Prostate gland (tissue), 2 donors: ENCODE results near the gene MARK3. TPM values are rescaled to one million over a fixed set of nuclear protein-coding genes. Genes with fewer than 3 reads are reported as not detected.
A peak's percentile ranks its signal among the peaks of the same experiment; 100 is the strongest.

ENCODE experiments used
- DNase-seq: peaks from one replicate; pipeline ENCODE4 v3.0.0-alpha.2; 2019; ENCODE audit warnings: low spot score
- H3K27ac ChIP-seq, 2 donors: fragments of 200-600 bp; sonication (generic); 2 replicates each; pipeline ENCODE4 v1.5.1; 2017 to 2019
- H3K27me3 ChIP-seq: fragments of 200-600 bp; sonication (generic); replicated peaks from 2 replicates; pipeline ENCODE4 v1.5.1; 2019; ENCODE audit not compliant: insufficient read depth
- H3K36me3 ChIP-seq, 2 donors: fragments of 200-600 bp; sonication (generic); 1 replicate in 1 of 2; 2 replicates in 1 of 2; pipeline versions ENCODE4 v1.5.1 to v1.8.1; 2017 to 2019
- H3K4me1 ChIP-seq: fragments of 200-600 bp; sonication (generic); replicated peaks from 2 replicates; pipeline ENCODE4 v1.5.1; 2019
- H3K4me3 ChIP-seq, 2 donors: fragments of 200-600 bp; sonication (generic); 2 replicates each; pipeline ENCODE4 v1.5.1; 2017 to 2019
- H3K9me3 ChIP-seq: fragments of 200-600 bp; sonication (generic); 2 replicates; pipeline ENCODE4 v1.5.1; 2017
- POLR2A ChIP-seq: fragments of 450-650 bp; IDR thresholded peaks from one replicate; pipeline ENCODE4 v1.6.1; 2016; ENCODE audit warnings: antibody characterized with exemption, mild to moderate bottlenecking
- POLR2AphosphoS5 ChIP-seq: sonication (generic); formaldehyde crosslinking; IDR thresholded peaks from one replicate; pipeline ENCODE4 v1.6.1; 2017; ENCODE audit warnings: antibody characterized with exemption
- WGBS: methylation state at CpG from one replicate; pipeline ENCODE4 v1.1.5; 2018; 5-methylcytosine and 5-hydroxymethylcytosine counted together
- intact Hi-C: fragments of 100-400 bp; cut with DNase I; formaldehyde crosslinking; loops from one replicate; pipeline ENCODE4 v1.14.2; 2022
- total RNA-seq, 2 donors: library from RNA; depleted of rRNA; stranded (reverse); fragments of >200 nt; gene quantifications; one replicate each; pipeline ENCODE4 v1.1.0, GENCODE V29; 2016
- TF ChIP-seq, protein P1 (sequence below), 4 experiments: fragments of 200-600 bp in 2 of 4; fragments of 450-650 bp in 2 of 4; sonication (generic) in 2 of 4; IDR thresholded peaks; 1 replicate in 3 of 4; 2 replicates in 1 of 4; pipeline ENCODE4 v1.5.1; 2016 to 2019; ENCODE audit warnings: antibody characterized with exemption in 4 of 4, mild to moderate bottlenecking in 2 of 4, moderate library complexity in 2 of 4

MARK3 gene
- total RNA-seq, 2 donors from 2014 or later = 51.5 to 115 TPM

GRCh38 chr14:103501041-103501870 lies 116.0 kb downstream of the MARK3 start:
- Histone ChIP-seq H3K4me3 (no peak overlapping the region), H3K36me3 (peaks cover 8 to 13% of the 10 kb centered on the region in 2 donors), H3K27ac (peak overlapping the region; percentile 11 to 61), H3K9me3 (no peaks in the 10 kb centered on the region), H3K27me3 (no peaks in the 10 kb centered on the region), H3K4me1 (no peaks in the 10 kb centered on the region)
- intact Hi-C loops = loop anchor here (5.0 kb wide), 1 partner anchor 114 kb away; the partner anchor contains the start of gene MARK3
- TF ChIP-seq, protein P1, sequence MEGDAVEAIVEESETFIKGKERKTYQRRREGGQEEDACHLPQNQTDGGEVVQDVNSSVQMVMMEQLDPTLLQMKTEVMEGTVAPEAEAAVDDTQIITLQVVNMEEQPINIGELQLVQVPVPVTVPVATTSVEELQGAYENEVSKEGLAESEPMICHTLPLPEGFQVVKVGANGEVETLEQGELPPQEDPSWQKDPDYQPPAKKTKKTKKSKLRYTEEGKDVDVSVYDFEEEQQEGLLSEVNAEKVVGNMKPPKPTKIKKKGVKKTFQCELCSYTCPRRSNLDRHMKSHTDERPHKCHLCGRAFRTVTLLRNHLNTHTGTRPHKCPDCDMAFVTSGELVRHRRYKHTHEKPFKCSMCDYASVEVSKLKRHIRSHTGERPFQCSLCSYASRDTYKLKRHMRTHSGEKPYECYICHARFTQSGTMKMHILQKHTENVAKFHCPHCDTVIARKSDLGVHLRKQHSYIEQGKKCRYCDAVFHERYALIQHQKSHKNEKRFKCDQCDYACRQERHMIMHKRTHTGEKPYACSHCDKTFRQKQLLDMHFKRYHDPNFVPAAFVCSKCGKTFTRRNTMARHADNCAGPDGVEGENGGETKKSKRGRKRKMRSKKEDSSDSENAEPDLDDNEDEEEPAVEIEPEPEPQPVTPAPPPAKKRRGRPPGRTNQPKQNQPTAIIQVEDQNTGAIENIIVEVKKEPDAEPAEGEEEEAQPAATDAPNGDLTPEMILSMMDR (IDR thresholded peaks at IDR 0.05) = no peak
- no peak for TF ChIP-seq POLR2A
- TF ChIP-seq POLR2AphosphoS5 = no peak
- no peak for DNase-seq
- WGBS = 57% methylated on average over 11 of the region's 11 CpGs

DNA sequence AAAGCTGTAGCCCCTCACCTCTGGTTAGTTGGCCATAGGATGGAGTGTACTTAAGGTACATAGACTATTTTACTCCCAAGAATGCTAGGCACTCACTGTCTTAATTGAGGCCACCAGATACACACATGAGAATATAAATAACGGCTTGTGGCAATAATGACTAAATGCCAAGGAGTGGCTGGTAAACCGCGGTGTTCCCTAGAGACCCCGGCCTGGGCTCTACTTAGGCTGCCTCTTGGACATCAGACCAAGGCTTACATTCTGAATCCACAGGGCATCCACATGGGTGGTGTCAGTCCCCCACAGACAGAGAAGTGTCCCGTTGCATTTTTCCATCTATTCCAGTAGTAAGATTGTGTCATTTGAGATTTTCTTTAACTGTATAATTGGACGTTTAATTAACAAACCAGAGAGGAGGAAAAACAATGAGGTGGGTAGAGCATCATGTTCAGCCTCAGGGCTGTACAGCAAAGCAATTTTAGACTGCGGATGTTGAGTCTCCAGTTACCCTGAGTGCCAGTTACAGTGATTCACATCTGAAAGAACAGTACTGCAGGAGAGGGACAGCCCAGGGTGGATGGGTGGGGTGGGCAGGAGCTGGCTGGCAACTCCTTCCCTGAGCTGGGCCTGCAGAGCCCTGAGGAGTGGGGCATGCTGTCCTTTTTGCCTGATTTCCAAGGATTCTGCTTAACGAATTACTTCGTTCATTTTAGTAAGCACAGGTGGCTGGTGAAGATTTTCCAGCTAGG lies 116.9 kb downstream of the MARK3 start:
- H3K27ac ChIP-seq = no peak overlapping the region
- 81% methylated on average over 9 of the region's 9 CpGs for WGBS
- H3K36me3 ChIP-seq = peaks cover 8 to 13% of the 10 kb centered on the region in 2 donors
- no peak overlapping the region for H3K4me3 ChIP-seq
- intact Hi-C loops = loop anchor here (5.0 kb wide), 1 partner anchor 115 kb away; the partner anchor contains the start of gene MARK3
- no peaks in the 10 kb centered on the region for H3K9me3 ChIP-seq
- no peaks in the 10 kb centered on the region for H3K4me1 ChIP-seq
- TF ChIP-seq POLR2A = no peak
- H3K27me3 ChIP-seq = no peaks in the 10 kb centered on the region
- DNase-seq = no peak

- Histone ChIP-seq H3K27me3 (no peaks in the 10 kb centered on the region), H3K9me3 (no peaks in the 10 kb centered on the region), H3K4me3 (no peak overlapping the region), H3K27ac (no peak overlapping the region), H3K4me1 (no peaks in the 10 kb centered on the region), H3K36me3 (peaks cover 8 to 13% of the 10 kb centered on the region in 2 donors)
- no peak for DNase-seq
- TF ChIP-seq POLR2AphosphoS5 (no peak), POLR2A (no peak)
- TF ChIP-seq, protein P1 (IDR thresholded peaks at IDR 0.05) = no peak
- 95% methylated on average over 18 of the region's 18 CpGs for WGBS
- intact Hi-C loops = loop anchor here (5.0 kb wide), 1 partner anchor 116 kb away; the partner anchor contains the start of gene MARK3
These were observed 117.7 kb downstream of the MARK3 start for GRCh38 chr14:103502877-103503276.

DNA sequence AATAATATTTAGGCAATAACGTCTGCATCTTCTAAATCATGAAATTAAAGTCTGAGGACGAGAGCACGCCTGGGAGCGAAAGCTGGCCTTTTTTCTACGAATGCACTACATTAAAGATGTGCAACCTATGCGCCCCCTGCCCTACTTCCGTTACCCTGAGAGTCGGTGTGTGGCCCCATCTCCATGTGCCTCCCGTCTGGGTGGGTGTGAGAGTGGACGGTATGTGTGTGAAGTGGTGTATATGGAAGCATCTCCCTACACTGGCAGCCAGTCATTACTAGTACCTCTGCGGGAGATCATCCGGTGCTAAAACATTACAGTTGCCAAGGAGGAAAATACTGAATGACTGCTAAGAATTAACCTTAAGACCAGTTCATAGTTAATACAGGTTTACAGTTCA lies 118.1 kb downstream of the MARK3 start:
- Histone ChIP-seq H3K4me3 (no peak overlapping the region), H3K4me1 (no peaks in the 10 kb centered on the region), H3K27me3 (no peaks in the 10 kb centered on the region), H3K27ac (no peak overlapping the region), H3K36me3 (peaks cover 8 to 13% of the 10 kb centered on the region in 2 donors), H3K9me3 (no peaks in the 10 kb centered on the region)
- TF ChIP-seq, protein P1 (IDR thresholded peaks at IDR 0.05) = no peak
- TF ChIP-seq POLR2AphosphoS5 = no peak
- TF ChIP-seq POLR2A = no peak
- DNase-seq = no peak
- 91% methylated on average over 12 of the region's 12 CpGs for WGBS
- intact Hi-C loops = loop anchor here (5.0 kb wide), 1 partner anchor 116 kb away; the partner anchor contains the start of gene MARK3

DNA sequence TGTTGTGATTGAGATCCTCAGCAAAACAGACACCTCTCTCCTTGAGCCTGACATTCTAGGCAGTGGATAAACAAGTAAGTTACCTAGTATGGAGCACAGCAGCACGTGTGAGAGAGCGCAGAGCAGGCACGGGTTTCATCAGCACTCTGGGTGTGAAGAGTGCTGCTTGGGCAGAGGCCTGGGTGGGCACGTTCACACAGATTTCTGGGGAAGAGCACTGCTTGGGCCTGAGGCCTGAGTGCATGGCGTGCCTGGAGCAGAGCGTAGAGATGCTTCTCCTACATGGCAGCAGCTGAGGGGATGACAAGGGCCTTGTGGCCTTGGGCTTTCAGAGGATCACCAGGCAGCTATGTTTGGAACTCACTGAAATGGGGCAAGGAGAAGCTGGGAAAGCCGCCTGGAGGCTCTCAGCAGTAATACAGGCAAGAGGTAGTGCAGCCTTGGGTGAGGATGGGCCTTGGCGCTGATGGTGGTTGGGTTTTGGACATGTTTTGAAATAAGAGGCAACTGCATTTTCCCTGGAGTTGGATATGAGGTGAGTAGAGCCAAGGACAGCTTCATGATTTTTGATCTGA lies 119.9 kb downstream of the MARK3 start:
- Histone ChIP-seq H3K4me3 (no peak overlapping the region), H3K27me3 (no peaks in the 10 kb centered on the region), H3K36me3 (peaks cover 8 to 13% of the 10 kb centered on the region in 2 donors), H3K9me3 (no peaks in the 10 kb centered on the region), H3K4me1 (no peaks in the 10 kb centered on the region), H3K27ac (no peak overlapping the region)
- 78% methylated on average over 8 of the region's 8 CpGs for WGBS
- no peak for DNase-seq
- TF ChIP-seq, protein P1 (IDR thresholded peaks at IDR 0.05) = no peak
- TF ChIP-seq POLR2AphosphoS5 (no peak), POLR2A (no peak)
- intact Hi-C loops = loop anchor here (5.0 kb wide), 1 partner anchor 118 kb away; the partner anchor contains the start of gene MARK3
